A673 (cell line): ENCODE data around the gene THSD4.

ENCODE experiments used
- CTCF ChIP-seq: fragments of 300-800, 200-600 bp; sonication (generic); conservative IDR thresholded peaks from 2 replicates; pipeline ENCODE4 v1.5.1; 2017; ENCODE audit warnings: low read depth, mild to moderate bottlenecking, antibody characterized with exemption, low read length, moderate library complexity, mixed read lengths
- EZH2 ChIP-seq: fragments of 200-600 bp; sonication (generic); IDR thresholded peaks from 2 replicates; pipeline ENCODE4 v1.6.1; 2017; ENCODE audit warnings: borderline replicate concordance, low read depth, mild to moderate bottlenecking, mixed read lengths, antibody characterized with exemption, low read length; ENCODE audit not compliant: poor library complexity, severe bottlenecking

GRCh38 chr15:71336671-71337070, 221.4 kb downstream of the THSD4 start:
- TF ChIP-seq CTCF (no peak), EZH2 (no peak)
